ENCODE measurements around the gene TNS1. TPM values are rescaled to one million over a fixed set of nuclear protein-coding genes. Genes with fewer than 3 reads are reported as not detected.
A peak's percentile ranks its signal among the peaks of the same experiment; 100 is the strongest.

TNS1 gene
- total RNA-seq, 1 donor from 2014 or later: 828 TPM

- intact Hi-C loops (cut with micrococcal nuclease): no loop called here
- Histone ChIP-seq H3K27ac (replicated peaks) (peak overlapping the region; percentile 95), H3K27me3 (ENCODE audit: low read depth) (no peaks in the 10 kb centered on the region), H3K4me1 (peaks cover 96% of the 10 kb centered on the region), H3K4me3 (peak overlapping the region; percentile 84), H3K9me3 (replicated peaks) (no peaks in the 10 kb centered on the region), H3K36me3 (peaks cover 3% of the 10 kb centered on the region)
- no peak for DNase-seq
- no peak for TF ChIP-seq CTCF (IDR thresholded peaks at IDR 0.05; ENCODE audit: borderline replicate concordance)
Measured at GRCh38 chr2:217940261-217941220, 62.3 kb downstream of the TNS1 start.

- H3K4me1 ChIP-seq: peaks cover 99% of the 10 kb centered on the region
- intact Hi-C loops (cut with micrococcal nuclease): no loop called here
- H3K27ac ChIP-seq (replicated peaks): peak overlapping the region; percentile 95
- peak overlapping the region; percentile 84 for H3K4me3 ChIP-seq
- H3K27me3 ChIP-seq (ENCODE audit: low read depth): no peaks in the 10 kb centered on the region
- H3K36me3 ChIP-seq: peaks cover 3% of the 10 kb centered on the region
- H3K9me3 ChIP-seq (replicated peaks): no peaks in the 10 kb centered on the region
- no peak for TF ChIP-seq CTCF (IDR thresholded peaks at IDR 0.05; ENCODE audit: borderline replicate concordance)
- DNase-seq: peak; percentile 43
Measured at GRCh38 chr2:217939629-217940245, 63.1 kb downstream of the TNS1 start.

- H3K9me3 ChIP-seq (replicated peaks): no peaks in the 10 kb centered on the region
- peaks cover 3% of the 10 kb centered on the region for H3K36me3 ChIP-seq
- no peak for DNase-seq
- peak overlapping the region; percentile 84 for H3K4me3 ChIP-seq
- no peak for TF ChIP-seq CTCF (IDR thresholded peaks at IDR 0.05; ENCODE audit: borderline replicate concordance)
- H3K27me3 ChIP-seq (ENCODE audit: low read depth): no peaks in the 10 kb centered on the region
- intact Hi-C loops (cut with micrococcal nuclease): no loop called here
- peaks cover 99% of the 10 kb centered on the region for H3K4me1 ChIP-seq
- H3K27ac ChIP-seq (replicated peaks): peak overlapping the region; percentile 95
Measured at GRCh38 chr2:217939220-217939619, 63.6 kb downstream of the TNS1 start.

- no peaks in the 10 kb centered on the region for H3K27me3 ChIP-seq (ENCODE audit: low read depth)
- peaks cover 100% of the 10 kb centered on the region for H3K4me1 ChIP-seq
- H3K4me3 ChIP-seq: peak overlapping the region; percentile 84
- DNase-seq: peak; percentile 56
- no peak for TF ChIP-seq CTCF (IDR thresholded peaks at IDR 0.05; ENCODE audit: borderline replicate concordance)
- H3K36me3 ChIP-seq: peaks cover 3% of the 10 kb centered on the region
- intact Hi-C loops (cut with micrococcal nuclease): no loop called here
- no peaks in the 10 kb centered on the region for H3K9me3 ChIP-seq (replicated peaks)
- peak overlapping the region; percentile 95 for H3K27ac ChIP-seq (replicated peaks)
Measured at GRCh38 chr2:217938036-217938435, 64.8 kb downstream of the TNS1 start.

- Histone ChIP-seq H3K27me3 (ENCODE audit: low read depth) (no peaks in the 10 kb centered on the region), H3K27ac (replicated peaks) (peak overlapping the region; percentile 95), H3K4me3 (peak overlapping the region; percentile 84), H3K9me3 (replicated peaks) (no peaks in the 10 kb centered on the region), H3K4me1 (peaks cover 100% of the 10 kb centered on the region), H3K36me3 (peaks cover 5% of the 10 kb centered on the region)
- DNase-seq: peak; percentile 68
- intact Hi-C loops (cut with micrococcal nuclease): no loop called here
- TF ChIP-seq CTCF (IDR thresholded peaks at IDR 0.05; ENCODE audit: borderline replicate concordance): no peak
Measured at GRCh38 chr2:217937446-217937845, 65.3 kb downstream of the TNS1 start.
